NOMO-1 treated with dmso at 0.1 percent for 144 hours (cell line): ENCODE results near the gene NPY2R.

Experiments
- DNase-seq: peaks from one replicate; lab custom pipeline; 2025; ENCODE audit not compliant: unreplicated experiment; lab: John Stamatoyannopoulos, UW

Gene NPY2R

GRCh38 chr4:155248002-155248896 is 39.8 kb downstream of the NPY2R start:
- no peak for DNase-seq

- DNase-seq = no peak
These were observed 40.7 kb downstream of the NPY2R start for GRCh38 chr4:155249016-155249566.

GRCh38 chr4:155252327-155252726 is 43.9 kb downstream of the NPY2R start:
- DNase-seq = no peak

GRCh38 chr4:155263480-155263879 is 55.0 kb downstream of the NPY2R start:
- DNase-seq = no peak

- DNase-seq = no peak
These were observed 56.7 kb downstream of the NPY2R start for GRCh38 chr4:155265113-155265512.
